OCI-LY1 (cell line): ENCODE measurements around the gene ATP5F1C.

ENCODE experiments used
- EZH2 ChIP-seq: fragments of 200-600 bp; sonication (generic), shearing (Covaris generic); IDR thresholded peaks from 2 replicates; pipeline ENCODE4 v1.8.0; 2017; ENCODE audit warnings: borderline replicate concordance, mixed run types, mild to moderate bottlenecking, antibody characterized with exemption, low read length, moderate library complexity, mixed read lengths
- TF ChIP-seq, protein P1 (sequence below): fragments of 200-600 bp; sonication (generic), shearing (Covaris generic); IDR thresholded peaks from 2 replicates; pipeline ENCODE4 v1.5.1; 2017; ENCODE audit warnings: mild to moderate bottlenecking, antibody characterized with exemption, low read length, moderate library complexity, mixed read lengths

DNA sequence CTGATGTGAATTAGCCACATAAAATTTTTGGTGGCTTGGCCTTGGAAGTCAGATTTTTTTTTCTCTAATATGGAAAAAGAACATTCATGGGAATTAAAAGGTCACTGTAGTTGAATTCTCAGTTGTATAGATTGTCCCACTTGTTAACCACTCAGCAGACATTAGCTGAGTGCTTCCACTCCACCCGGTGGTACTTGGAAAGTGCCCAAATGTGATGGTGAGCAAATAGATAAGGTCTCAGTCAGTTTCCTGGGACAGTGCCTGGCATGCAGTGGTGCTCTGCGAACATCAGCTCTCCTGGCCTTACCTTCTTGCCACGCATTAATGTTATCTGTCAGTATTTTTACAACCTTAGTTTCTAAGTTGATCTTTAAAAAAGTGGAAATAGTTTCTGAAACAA, 1.4 kb downstream of the ATP5F1C start:
- TF ChIP-seq, protein P1, sequence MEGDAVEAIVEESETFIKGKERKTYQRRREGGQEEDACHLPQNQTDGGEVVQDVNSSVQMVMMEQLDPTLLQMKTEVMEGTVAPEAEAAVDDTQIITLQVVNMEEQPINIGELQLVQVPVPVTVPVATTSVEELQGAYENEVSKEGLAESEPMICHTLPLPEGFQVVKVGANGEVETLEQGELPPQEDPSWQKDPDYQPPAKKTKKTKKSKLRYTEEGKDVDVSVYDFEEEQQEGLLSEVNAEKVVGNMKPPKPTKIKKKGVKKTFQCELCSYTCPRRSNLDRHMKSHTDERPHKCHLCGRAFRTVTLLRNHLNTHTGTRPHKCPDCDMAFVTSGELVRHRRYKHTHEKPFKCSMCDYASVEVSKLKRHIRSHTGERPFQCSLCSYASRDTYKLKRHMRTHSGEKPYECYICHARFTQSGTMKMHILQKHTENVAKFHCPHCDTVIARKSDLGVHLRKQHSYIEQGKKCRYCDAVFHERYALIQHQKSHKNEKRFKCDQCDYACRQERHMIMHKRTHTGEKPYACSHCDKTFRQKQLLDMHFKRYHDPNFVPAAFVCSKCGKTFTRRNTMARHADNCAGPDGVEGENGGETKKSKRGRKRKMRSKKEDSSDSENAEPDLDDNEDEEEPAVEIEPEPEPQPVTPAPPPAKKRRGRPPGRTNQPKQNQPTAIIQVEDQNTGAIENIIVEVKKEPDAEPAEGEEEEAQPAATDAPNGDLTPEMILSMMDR: no peak
- TF ChIP-seq EZH2: no peak
